GM21576 (cell line): ENCODE results near the gene P2RX4.
A peak's percentile ranks its signal among the peaks of the same experiment; 100 is the strongest.
"Not testable (repeated sequence)": the region's sequence is repeated elsewhere in the genome, so short reads cannot be mapped to it uniquely, and the experiment has no call there.

Source experiments
- ATAC-seq: cut with Tn5 transposase; IDR thresholded peaks from one replicate; pipeline ENCODE4 v1.9.1; 2021; ENCODE audit warnings: mild to moderate bottlenecking, moderate library complexity; ENCODE audit not compliant: unreplicated experiment

P2RX4 gene

GRCh38 chr12:121219353-121219986, 9.5 kb downstream of the P2RX4 start:
- ATAC-seq, result no peak

DNA sequence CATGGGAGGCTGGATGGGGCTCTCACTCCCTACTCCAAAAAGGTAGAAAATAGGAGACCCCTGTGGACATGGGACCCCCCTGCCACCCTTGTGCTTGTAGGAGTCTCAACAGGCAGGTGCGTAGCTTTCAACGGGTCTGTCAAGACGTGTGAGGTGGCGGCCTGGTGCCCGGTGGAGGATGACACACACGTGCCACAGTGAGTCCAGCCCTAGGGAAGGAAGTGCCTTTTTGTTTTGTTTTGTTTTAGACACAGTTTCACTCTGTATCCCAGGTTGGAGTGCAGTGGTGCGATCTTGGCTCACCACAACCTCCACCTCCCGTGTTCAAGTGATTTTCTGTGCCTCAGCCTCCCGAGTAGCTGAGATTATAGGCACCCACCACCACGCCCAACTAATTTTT, 12.9 kb downstream of the P2RX4 start:
- no peak for ATAC-seq

DNA sequence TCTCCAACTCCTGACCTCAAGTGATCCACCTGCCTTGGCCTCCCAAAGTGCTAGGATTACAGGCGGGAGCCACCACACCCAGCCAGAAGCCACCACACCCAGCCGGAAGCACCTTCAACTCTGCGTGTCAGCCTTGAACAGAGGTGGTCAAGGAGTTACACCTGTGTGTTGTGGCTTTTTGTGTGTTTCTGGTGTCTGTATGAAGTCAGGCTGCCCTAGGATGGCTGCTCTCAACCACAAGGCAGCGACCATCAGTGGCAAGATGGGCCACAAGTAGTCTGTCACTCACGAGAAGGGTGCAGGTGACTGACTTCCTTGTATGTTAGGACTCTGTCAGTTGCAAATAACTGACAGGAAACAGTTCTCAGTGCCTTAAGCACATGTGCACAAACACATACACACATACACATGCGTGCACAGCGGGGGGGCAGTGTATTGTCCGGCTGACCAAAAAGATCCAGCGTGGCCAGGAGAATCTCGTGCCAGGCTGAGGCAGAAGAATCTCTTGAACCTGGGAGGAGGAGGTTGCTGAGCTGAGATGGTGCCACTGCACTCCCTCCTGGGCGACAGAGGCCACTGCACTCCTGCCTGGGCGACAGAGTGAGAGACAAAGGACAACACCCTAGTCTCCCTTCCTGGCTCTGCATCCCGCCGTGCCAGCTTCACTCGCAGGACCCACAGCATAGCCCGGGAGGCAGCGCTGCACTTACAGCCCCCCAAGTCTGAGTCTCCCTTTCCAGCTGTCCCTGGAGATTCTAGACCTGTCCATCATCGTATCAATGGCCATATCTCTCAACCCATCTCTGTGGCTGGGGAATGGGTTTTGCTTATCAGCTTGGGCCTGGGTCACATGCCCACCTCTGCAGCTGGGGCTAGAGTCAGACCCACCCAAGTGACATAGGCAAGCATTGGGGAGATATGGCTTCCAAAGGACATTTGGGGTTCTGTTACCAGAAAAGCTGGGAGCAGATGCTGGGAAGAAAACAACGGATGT, 13.7 kb downstream of the P2RX4 start:
- peak; percentile 41 for ATAC-seq

DNA sequence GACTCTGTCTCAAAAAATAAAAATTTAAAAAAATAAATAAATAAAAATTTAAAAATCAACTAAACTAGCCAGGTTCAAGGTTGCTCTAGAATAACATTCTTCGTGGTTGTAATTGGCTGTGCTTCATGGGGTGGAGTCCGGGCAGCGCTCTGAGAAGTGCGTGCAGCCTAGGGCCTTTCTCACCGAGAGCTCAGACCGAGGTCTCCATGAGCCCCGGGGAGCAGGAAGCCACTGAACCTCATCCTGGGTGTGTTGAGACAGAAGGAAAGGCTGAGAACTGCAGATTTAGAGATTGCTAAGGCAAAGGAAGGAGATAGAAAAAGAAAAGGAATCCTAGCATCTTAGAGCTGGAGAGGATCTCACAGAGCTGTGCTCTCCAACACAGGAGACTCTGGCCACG, 14.7 kb downstream of the P2RX4 start:
- no peak for ATAC-seq

GRCh38 chr12:121226399-121226798, 16.5 kb downstream of the P2RX4 start:
- ATAC-seq, result no peak

DNA sequence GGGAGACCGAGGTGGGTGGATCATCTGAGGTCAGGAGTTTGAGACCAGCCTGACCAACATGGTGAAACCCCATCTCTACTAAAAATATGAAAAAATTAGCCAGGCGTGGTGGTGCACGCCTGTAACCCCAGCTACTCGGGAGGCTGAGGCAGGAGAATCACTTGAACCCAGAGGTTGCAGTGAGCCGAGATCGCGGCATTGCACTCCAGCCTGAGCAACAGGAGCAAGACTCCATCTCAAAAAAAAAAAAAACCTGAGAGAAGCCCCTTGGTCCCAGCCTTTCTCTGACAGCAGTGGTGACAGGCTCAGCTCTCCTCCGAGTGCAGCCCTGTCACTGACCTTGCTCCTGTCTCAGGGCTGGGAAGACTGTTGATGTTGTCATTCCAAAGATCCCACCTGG, 16.9 kb downstream of the P2RX4 start:
- not testable (repeated sequence) for ATAC-seq

- peak; percentile 51 for ATAC-seq
These were observed 17.4 kb downstream of the P2RX4 start for GRCh38 chr12:121227294-121227693.

DNA sequence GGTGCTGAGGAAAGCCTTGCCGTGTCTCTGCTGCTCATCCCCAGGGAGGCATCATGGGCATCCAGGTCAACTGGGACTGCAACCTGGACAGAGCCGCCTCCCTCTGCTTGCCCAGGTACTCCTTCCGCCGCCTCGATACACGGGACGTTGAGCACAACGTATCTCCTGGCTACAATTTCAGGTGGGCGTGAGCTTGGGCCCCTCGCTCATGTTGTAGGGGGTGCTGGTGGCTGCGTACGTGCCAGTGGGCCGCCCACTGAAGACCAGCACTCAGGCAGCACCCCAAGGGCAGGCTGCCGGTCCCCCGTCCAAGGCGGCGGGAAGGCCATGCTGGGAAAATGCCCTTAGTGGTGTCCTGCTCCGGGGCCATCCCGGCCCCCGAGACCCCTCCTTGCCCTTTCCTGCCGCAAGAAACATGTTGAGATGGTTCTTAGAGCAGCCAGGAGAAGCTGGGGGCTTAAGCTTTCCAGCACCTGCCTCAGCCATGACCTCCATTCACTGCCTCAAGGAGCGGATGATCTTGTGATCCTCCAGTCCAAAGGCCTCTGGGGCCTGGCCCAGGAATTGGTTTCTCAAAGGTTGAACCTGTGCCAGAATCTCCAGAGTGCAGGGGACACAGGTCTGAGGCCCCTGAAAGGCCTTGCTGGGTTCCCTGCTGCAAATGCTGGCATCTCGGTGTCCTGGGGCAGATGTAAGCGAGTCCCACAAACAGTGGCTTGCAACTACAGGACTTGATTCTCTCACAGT, 19.2 kb downstream of the P2RX4 start:
- no peak for ATAC-seq

DNA sequence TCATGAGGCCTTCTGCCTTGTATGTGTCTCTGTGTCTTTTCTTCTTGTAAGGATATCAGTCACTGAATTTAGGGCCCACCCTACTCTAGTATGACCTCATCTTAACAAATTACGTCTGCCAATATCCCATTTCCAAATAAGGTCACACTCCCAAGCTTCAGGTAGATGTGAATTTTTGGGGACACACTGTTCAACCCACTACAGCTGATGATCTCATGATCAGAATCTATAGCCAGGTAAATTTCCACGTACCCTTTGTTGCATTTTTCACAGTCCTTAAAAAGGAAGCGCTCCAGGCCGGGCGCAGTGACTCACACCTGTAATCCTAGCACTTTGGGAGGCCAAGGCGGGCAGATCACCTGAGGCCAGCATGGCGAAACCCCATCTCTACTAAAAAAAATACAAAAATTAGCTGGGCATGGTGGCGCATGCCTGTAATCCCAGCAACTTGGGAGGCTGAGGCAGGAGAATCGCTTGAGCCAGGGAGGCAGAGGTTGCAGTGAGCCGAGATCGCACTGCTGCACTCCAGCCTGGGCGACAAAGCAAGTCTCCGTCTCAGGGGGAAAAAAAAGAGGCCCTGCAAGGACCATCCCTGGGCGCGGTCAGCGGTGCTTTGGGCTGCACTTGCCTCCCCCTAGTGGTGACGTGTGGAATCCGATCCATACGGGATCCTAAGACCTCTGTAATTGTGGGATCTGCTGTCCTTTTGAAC, 20.1 kb downstream of the P2RX4 start:
- not testable (repeated sequence) for ATAC-seq

- ATAC-seq, result no peak
These were observed 20.6 kb downstream of the P2RX4 start for GRCh38 chr12:121230538-121230907.

GRCh38 chr12:121232163-121232562, 22.2 kb downstream of the P2RX4 start:
- no peak for ATAC-seq

DNA sequence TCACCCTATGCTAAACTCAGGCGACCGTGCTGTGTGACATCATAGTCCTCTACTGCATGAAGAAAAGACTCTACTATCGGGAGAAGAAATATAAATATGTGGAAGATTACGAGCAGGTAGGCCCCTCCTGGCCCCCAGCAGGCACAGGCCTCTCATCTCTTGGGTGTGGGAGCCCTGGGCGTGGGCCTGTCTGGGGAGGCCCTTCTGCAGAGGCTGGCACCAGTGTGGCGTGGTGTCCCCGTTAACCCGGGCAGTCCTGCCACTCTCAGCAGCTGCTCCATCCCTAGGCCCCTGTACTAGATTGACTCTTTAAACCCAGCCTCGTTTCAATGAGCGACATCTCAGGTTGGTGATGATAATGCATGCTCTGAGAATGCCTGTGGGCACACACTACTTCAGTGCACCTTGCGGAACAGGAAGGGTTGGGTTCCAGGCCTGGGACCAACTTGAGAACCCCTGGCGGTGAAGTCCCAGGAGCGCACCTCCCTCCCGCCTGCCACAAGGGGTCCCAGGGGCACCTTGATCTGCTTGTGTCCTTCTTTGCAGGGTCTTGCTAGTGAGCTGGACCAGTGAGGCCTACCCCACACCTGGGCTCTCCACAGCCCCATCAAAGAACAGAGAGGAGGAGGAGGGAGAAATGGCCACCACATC, 23.2 kb downstream of the P2RX4 start:
- ATAC-seq, result no peak

DNA sequence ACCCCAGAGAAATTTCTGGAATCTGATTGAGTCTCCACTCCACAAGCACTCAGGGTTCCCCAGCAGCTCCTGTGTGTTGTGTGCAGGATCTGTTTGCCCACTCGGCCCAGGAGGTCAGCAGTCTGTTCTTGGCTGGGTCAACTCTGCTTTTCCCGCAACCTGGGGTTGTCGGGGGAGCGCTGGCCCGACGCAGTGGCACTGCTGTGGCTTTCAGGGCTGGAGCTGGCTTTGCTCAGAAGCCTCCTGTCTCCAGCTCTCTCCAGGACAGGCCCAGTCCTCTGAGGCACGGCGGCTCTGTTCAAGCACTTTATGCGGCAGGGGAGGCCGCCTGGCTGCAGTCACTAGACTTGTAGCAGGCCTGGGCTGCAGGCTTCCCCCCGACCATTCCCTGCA, 23.7 kb downstream of the P2RX4 start:
- ATAC-seq, result no peak

- no peak for ATAC-seq
These were observed 26.8 kb downstream of the P2RX4 start for GRCh38 chr12:121236776-121237175.

DNA sequence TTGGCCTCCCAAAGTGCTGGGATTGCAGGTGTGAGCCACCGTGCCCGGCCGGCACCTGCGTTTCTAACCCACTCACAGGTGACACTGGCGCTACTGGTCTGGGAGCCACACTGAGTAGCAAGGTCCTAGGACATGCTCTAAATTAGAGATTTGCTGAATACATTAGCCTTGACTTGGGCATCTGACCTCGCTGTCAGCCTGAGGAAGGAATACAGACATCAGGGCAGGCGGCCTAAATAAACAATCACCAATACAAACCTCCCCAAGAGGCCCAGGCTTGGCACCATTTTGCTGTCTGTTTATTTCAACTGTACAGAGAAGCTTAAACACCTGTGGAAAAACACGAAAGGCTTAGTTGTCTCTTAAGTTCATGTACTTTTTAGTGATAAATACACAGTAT, 27.5 kb downstream of the P2RX4 start:
- ATAC-seq, result no peak

DNA sequence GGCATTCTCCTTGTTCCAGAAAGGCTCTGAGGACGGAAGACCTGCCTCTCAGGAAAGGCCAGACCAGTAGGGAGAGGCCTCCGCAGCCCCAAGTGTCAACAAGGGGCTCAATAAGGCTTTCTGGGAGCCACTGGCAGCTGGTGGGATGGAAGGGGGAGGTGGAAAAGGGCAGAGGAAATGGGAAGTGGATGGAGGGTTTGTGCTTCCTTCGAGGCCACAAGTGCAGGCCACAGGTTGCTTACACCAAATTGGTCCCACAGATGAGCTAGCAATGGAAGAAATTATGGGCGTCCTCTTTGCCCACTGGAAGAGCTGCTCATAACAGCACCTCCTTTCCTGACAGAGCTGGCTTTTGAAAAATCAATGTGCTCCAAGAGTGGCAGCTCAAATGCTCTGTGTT, 28.2 kb downstream of the P2RX4 start:
- no peak for ATAC-seq

GRCh38 chr12:121238604-121239350, 28.8 kb downstream of the P2RX4 start:
- ATAC-seq, result no peak

DNA sequence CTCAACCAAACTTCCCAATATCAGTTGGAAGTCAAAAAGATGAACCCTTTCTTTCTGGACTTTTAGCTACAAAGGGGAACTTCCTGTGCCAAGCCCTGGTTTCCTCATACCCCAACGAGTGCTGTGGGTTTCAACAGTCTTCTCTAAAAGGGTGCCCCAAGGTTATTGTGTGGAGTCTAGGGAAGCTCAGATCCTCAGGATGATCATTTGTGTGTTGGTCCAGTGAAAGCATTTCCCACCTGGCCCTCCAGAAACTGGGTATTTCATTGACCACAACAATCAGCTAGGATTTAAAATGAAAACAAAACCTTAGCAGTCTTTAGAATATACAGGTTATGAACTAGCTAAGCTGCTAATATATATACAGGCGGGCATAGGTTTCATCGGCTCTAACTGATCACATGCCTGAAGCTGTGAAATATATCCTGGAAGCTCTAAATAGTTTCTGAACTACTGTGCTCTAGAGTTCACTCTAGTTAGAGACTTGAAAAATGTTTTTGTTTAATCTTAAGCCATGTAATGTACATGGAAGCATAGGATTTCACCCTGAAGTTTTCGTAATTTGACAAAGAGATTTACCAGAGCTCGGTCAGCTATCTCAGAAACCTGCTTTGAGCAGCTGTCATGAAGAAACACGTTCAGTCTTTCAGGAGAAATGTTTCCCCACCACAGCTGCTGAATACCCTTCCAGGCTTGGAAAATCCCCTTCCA, 29.6 kb downstream of the P2RX4 start:
- no peak for ATAC-seq

- ATAC-seq, result no peak
These were observed 30.1 kb downstream of the P2RX4 start for GRCh38 chr12:121240062-121240420.
